Sigmoid colon (tissue), 7 donors: ENCODE results near the gene SAT1. TPM values are rescaled to one million over a fixed set of nuclear protein-coding genes. Genes with fewer than 3 reads are reported as not detected.

Experiments
- DNase-seq: peaks from one replicate; pipeline ENCODE4 v3.0.0-alpha.2; 2019
- H3K27ac ChIP-seq, 4 donors: fragments of 200-600 bp; sonication (generic); one replicate each; pipeline ENCODE4 v1.5.1; 2016 to 2019; ENCODE audit warnings: mild to moderate bottlenecking in 1 of 4
- H3K27me3 ChIP-seq, 3 donors: fragments of 200-600 bp; sonication (generic); one replicate each; pipeline ENCODE4 v1.5.1; 2019; ENCODE audit warnings: mild to moderate bottlenecking in 1 of 3
- H3K36me3 ChIP-seq, 4 donors: fragments of 200-600 bp; sonication (generic); one replicate each; pipeline ENCODE4 v1.5.1; 2016 to 2019
- H3K4me1 ChIP-seq, 4 donors: fragments of 200-600 bp; sonication (generic); one replicate each; pipeline ENCODE4 v1.5.1; 2017 to 2019
- H3K4me3 ChIP-seq, 4 donors: fragments of 200-600 bp; sonication (generic); one replicate each; pipeline ENCODE4 v1.5.1; 2017 to 2019; ENCODE audit warnings: mild to moderate bottlenecking in 2 of 4, moderate library complexity in 1 of 4
- H3K9me3 ChIP-seq, 4 donors: fragments of 200-600 bp in 3 of 4; sonication (generic) in 3 of 4; one replicate each; pipeline versions ENCODE4 v1.5.1 to v1.6.1; 2013 to 2019
- CTCF ChIP-seq, 4 experiments: fragments of 450-650 bp in 3 of 4; fragments of 200-600 bp in 1 of 4; IDR thresholded peaks; one replicate each; pipeline ENCODE4 v1.5.1; 2016 to 2019; ENCODE audit warnings: antibody characterized with exemption in 4 of 4, mild to moderate bottlenecking in 3 of 4, moderate library complexity in 2 of 4
- EP300 ChIP-seq, 4 donors: sonication (generic); formaldehyde crosslinking; IDR thresholded peaks; one replicate each; pipeline ENCODE4 v1.6.1; 2017; ENCODE audit warnings: antibody characterized with exemption in 4 of 4
- POLR2A ChIP-seq, 2 donors: fragments of 450-650 bp; IDR thresholded peaks; one replicate each; pipeline ENCODE4 v1.6.1; 2016; ENCODE audit warnings: antibody characterized with exemption in 2 of 2, mild to moderate bottlenecking in 2 of 2, moderate library complexity in 2 of 2
- POLR2AphosphoS5 ChIP-seq, 4 donors: sonication (generic); formaldehyde crosslinking; IDR thresholded peaks; one replicate each; pipeline ENCODE4 v1.6.1; 2017; ENCODE audit warnings: antibody characterized with exemption in 4 of 4
- WGBS, 2 donors: extraction: QIAGEN DNeasy Blood & Tissue Kit; methylation state at CpG; one replicate each; pipeline ENCODE4 v1.1.7; 2013; 5-methylcytosine and 5-hydroxymethylcytosine counted together
- intact Hi-C: fragments of 100-400 bp; cut with DNase I; formaldehyde crosslinking; loops from one replicate; pipeline ENCODE4 v1.15.1; 2023
- polyA plus RNA-seq, 3 donors: library from polyadenylated mRNA; stranded (reverse); fragments of 200-250 nt; gene quantifications; one replicate each; pipeline ENCODE4 v1.2.3, GENCODE V29; 2013
- total RNA-seq, 4 donors: library from RNA; depleted of rRNA; stranded (reverse); fragments of >200 nt; gene quantifications; one replicate each; pipeline ENCODE4 v1.1.0, GENCODE V29; 2016
- donor health status: healthy with polysubstance abuse.
- donor health status: Bipolar disorder and iron deficiency.
- donor health status: healthy.

Gene SAT1
- total RNA-seq (100 to 1,000 TPM; 321 to 371 (median 343) TPM), polyA plus RNA-seq (1,000 to 10,000 TPM in 1 of 3 donors, 100 to 1,000 TPM in 2; 775 to 1,356 (median 840) TPM)

DNA sequence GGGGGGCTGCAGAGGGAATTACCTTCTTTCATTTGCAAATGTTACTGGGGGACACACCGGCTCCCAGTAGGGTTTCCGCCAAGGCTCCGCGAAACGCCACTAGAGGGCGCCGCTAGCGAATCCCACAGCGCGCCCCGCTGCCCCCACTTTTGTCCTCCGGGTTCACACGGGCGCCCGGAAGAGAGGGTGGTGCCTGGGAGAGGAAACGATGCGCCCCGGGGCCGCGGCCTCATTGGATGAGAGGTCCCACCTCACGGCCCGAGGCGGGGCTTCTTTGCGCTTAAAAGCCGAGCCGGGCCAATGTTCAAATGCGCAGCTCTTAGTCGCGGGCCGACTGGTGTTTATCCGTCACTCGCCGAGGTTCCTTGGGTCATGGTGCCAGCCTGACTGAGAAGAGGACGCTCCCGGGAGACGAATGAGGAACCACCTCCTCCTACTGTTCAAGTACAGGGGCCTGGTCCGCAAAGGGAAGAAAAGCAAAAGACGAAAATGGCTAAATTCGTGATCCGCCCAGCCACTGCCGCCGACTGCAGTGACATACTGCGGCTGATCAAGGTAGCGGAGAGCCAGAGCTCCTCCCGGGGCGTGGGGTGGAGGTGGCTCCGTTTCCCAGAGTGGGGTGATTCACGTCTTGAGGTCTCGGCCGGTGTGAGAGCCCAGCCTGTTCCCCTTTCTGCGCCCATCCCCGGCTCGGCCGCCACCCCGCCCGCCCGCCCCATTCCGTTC lies at the start of gene SAT1:
Gene SAT1, plus strand, starts transcription at position 311 of the 726 bp plus-strand sequence. Its CDS starts 179 bp downstream, at position 490.
- H3K27ac ChIP-seq, result peak within 1 kb of the TSS; percentile 91 to 96 (median 93)
- peaks cover 0 to 9% (median 0%) of the 10 kb centered on the region in 4 donors for H3K4me1 ChIP-seq
- peak; percentile 97 to 99 (median 99) for TF ChIP-seq POLR2AphosphoS5 (IDR thresholded peaks at IDR 0.05)
- peak; percentile 53 to 76 (median 62) for TF ChIP-seq CTCF (IDR thresholded peaks at IDR 0.05)
- TF ChIP-seq POLR2A (IDR thresholded peaks at IDR 0.05), result peak; percentile 95 to 97
- no peak for TF ChIP-seq EP300 (IDR thresholded peaks at IDR 0.05)
- intact Hi-C loops, result loop anchor here (1.0 to 10.0 kb wide), 5 partner anchors 40 to 272 kb away; partner anchors contain the start of genes ACOT9 and EIF2S3
- WGBS, 2 donors, result 0 to 1% methylated on average over 57 to 58 of the region's 58 CpGs
- H3K9me3 ChIP-seq, result no peaks in the 10 kb centered on the region
- peak; percentile 98 for DNase-seq
- H3K36me3 ChIP-seq, result peaks cover 0 to 12% (median 0%) of the 10 kb centered on the region in 4 donors
- no peaks in the 10 kb centered on the region for H3K27me3 ChIP-seq
- peak within 1 kb of the TSS; percentile 70 to 74 (median 71) for H3K4me3 ChIP-seq

DNA sequence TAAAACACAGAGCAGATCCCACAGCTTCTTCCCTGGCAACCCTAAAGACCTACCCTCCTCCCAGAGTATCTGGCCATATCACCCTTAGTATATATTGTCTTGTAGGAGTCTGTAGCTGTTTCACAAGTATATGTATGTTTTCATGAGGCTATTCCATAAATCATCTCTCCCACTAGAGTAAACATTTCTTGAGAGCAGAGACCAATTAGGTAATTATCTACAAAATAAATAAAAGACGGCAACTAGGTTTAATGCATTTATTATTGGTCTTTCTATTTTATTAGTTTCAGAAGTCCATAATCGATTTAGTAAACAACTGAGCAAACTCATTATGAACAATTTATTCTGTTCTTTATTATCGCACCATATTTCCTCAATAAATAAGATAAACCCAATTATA lies 46.9 kb upstream of the SAT1 start:
- 22 to 74% methylated on average over 3 of the region's 3 CpGs for WGBS, 2 donors
- intact Hi-C loops, result no loop called here
- Histone ChIP-seq H3K36me3 (peaks cover 0 to 2% (median 0%) of the 10 kb centered on the region in 4 donors), H3K27ac (peak overlapping the region in 1 of 4 donors; percentile 14), H3K27me3 (no peaks in the 10 kb centered on the region), H3K9me3 (no peaks in the 10 kb centered on the region), H3K4me3 (no peak overlapping the region), H3K4me1 (peaks cover 0 to 9% (median 4%) of the 10 kb centered on the region in 4 donors)
- no peak for DNase-seq
- no peak for TF ChIP-seq EP300 (IDR thresholded peaks at IDR 0.05)
- TF ChIP-seq POLR2AphosphoS5 (IDR thresholded peaks at IDR 0.05), result no peak
- TF ChIP-seq POLR2A (IDR thresholded peaks at IDR 0.05), result no peak
- no peak for TF ChIP-seq CTCF (IDR thresholded peaks at IDR 0.05)

- intact Hi-C loops, result no loop called here
- no peaks in the 10 kb centered on the region for H3K36me3 ChIP-seq
- H3K4me3 ChIP-seq, result no peak overlapping the region
- H3K4me1 ChIP-seq, result peaks cover 0 to 19% (median 4%) of the 10 kb centered on the region in 4 donors
- H3K9me3 ChIP-seq, result no peaks in the 10 kb centered on the region
- DNase-seq, result no peak
- TF ChIP-seq POLR2AphosphoS5 (IDR thresholded peaks at IDR 0.05), result no peak
- TF ChIP-seq POLR2A (IDR thresholded peaks at IDR 0.05), result no peak
- no peak for TF ChIP-seq EP300 (IDR thresholded peaks at IDR 0.05)
- no peak for TF ChIP-seq CTCF (IDR thresholded peaks at IDR 0.05)
- no peaks in the 10 kb centered on the region for H3K27me3 ChIP-seq
- no peak overlapping the region for H3K27ac ChIP-seq
These were observed 45.6 kb upstream of the SAT1 start for GRCh38 chrX:23737413-23737812.

GRCh38 chrX:23742174-23742696 lies 40.7 kb upstream of the SAT1 start:
- intact Hi-C loops, result loop anchor here (2.0 to 10.0 kb wide), 4 partner anchors 41 to 313 kb away; partner anchors contain the start of genes EIF2S3 and SAT1
- Histone ChIP-seq H3K27me3 (no peaks in the 10 kb centered on the region), H3K36me3 (no peaks in the 10 kb centered on the region), H3K4me1 (peaks cover 0 to 10% (median 0%) of the 10 kb centered on the region in 4 donors), H3K4me3 (peak overlapping the region; percentile 49 to 76 (median 71)), H3K9me3 (no peaks in the 10 kb centered on the region), H3K27ac (peak overlapping the region; percentile 92 to 96 (median 93))
- WGBS, 2 donors, result 3 to 4% methylated on average over 6 of the region's 6 CpGs
- TF ChIP-seq CTCF (IDR thresholded peaks at IDR 0.05) (no peak), POLR2A (IDR thresholded peaks at IDR 0.05) (peak; percentile 21 to 23), POLR2AphosphoS5 (IDR thresholded peaks at IDR 0.05) (peak; percentile 46 to 85 (median 66))
- DNase-seq, result peak; percentile 80
